Nucleus accumbens (tissue), 56 donors: ENCODE data around the gene GFPT1.

Source experiments
- DNase-seq, 56 donors: peaks; one replicate each; lab custom pipeline; 2025; lab: John Stamatoyannopoulos, UW

GFPT1 gene

DNA sequence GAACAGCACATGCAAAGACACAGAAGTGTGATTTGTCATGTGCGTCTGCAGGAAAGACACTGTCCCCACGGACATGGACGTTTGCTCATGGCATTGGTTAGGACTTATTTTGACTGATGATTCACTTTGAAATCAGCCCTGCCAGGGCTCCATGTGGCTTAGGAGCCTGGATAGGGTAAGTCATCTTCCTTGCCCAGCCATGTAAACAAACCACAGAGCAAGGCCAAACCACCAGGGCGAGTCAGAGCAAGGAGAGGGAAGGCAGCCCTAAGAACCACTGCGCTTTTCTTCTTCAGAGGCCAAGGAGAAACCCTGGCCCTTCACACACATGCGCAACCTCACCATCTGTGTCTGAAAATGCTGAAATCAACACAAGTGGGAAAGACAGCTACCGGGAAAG lies 88.8 kb downstream of the GFPT1 start:
- no peak for DNase-seq

DNA sequence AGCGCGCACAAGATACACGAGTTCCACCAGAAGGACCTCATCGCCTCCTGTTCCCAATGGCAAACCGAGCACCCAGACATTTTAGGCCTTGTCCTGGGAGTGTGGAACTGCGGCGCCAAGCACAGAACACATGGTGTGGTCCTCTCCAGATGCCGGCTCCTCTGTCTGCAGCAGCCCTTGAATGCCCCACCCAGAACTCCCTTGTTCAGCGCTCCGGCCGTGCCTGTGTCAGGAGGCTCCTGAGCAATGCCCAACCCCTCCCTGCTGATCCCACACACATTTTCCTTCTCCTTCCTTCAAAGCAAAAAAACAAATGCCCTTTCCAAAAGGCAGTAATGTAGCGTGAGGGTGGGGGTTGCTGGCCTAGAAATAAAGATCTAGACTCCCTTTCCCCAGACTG lies 89.8 kb downstream of the GFPT1 start:
- DNase-seq, result no peak

DNA sequence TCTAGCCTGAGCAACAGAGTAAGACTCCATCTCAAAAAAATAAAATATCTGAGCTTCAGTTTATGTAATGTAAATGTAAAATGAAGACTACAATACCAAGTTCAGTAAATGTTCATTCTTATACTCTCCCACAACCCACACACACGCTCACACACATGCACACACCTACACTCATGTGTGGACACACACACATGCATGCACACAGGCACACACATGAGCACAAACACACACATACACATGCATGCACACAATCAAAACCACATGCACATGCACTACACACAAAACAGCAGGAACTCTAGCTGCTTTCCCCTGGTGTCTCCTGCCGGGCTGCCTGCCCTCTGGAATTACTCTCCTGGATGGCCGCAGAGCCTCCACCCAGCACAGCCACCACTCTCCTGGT lies 90.6 kb downstream of the GFPT1 start:
- no peak for DNase-seq

- DNase-seq, result no peak
Measured at GRCh38 chr2:69292256-69292655, 94.8 kb downstream of the GFPT1 start.

GRCh38 chr2:69291721-69292120 lies 95.3 kb downstream of the GFPT1 start:
- DNase-seq, result no peak

GRCh38 chr2:69291004-69291650 lies 95.9 kb downstream of the GFPT1 start:
- no peak for DNase-seq

DNA sequence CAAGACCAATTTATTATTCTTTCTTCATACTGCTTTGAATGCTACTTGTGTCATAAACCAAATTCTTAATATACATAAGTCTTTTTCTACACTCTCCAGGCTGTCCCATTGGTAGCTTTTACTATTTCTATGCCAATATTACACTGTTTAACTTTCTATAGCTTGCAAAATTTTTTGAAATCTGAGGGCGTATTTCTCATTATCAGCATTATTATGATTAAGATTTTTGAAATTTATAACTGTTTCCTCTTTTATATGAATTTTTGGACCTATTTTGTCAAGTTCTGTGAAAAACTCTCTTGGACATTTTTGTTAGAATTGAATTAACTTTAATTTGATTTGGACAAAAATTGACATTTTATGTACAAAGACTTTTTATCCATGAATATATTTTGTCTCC lies 98.6 kb downstream of the GFPT1 start:
- no peak for DNase-seq

GRCh38 chr2:69287544-69287943 lies 99.5 kb downstream of the GFPT1 start:
- no peak for DNase-seq

DNA sequence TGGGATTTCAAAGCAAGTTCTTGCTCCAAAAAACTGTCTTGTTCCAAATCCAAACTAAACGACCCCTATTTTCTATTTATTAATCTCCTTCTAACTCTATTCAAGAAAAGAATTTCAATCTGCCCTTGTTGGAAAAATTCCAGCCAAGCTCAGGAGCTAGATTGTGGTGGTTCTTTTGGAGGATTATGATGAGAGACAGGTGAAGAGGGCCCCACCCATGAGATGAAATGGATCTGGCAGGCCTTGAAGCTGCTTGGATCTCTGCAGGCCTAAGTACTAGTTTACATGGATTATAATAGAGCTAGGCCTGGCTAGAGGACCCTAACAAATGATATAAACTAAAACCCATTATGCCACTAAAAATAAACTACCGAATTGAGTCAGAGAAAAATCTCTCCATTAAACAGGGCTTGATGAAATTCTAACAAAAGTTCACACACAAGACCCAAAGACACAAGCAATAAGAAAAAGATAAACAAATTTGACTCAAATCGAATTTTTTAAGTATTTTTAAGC lies 101.6 kb downstream of the GFPT1 start:
- DNase-seq, result no peak

- no peak for DNase-seq
Measured at GRCh38 chr2:69280796-69281412, 106.1 kb downstream of the GFPT1 start.

- no peak for DNase-seq
Measured at GRCh38 chr2:69279931-69280681, 106.9 kb downstream of the GFPT1 start.

GRCh38 chr2:69279211-69279610 lies 107.8 kb downstream of the GFPT1 start:
- DNase-seq, result no peak

DNA sequence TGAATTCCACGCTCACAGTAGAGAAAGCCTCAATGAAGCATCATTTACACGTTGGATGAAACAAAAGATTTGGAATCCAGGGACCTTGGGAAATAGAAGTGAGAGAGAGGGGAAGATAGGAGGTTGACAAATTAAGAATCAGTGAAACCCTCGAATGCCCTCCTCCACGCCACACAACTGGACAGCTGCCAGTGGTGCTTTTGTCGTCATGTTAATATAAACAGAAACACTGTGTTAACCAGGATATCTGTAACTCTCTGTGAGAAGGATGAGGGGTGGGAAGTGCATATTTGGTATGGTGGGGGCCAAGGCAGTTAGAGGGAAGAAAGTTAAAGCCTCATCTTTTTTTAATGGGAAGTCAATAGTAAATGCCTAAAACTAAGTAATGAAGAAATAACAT lies 108.7 kb downstream of the GFPT1 start:
- DNase-seq, result no peak

DNA sequence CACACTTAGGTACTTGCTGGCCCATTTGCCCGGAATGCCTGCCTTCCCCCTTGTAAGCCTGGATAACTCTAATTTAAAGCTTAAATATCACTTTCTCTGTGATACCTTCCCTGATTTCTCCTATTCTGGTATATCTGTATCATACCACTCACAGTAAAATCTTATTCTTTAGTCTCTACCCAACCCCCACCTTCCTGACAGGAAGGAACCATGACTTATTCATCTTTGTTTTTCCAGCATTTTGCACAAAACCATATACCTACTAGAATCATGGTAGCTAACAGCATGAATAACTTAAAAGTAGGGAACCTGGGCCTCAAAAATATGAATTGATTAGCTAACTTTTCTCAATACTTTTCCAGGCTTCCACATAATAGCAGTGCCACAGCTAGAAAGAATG lies 111.5 kb downstream of the GFPT1 start:
- DNase-seq, result no peak

GRCh38 chr2:69272803-69273471 lies 114.1 kb downstream of the GFPT1 start:
- DNase-seq, result peak in 2 of 56 donors; percentile 6 to 12

DNA sequence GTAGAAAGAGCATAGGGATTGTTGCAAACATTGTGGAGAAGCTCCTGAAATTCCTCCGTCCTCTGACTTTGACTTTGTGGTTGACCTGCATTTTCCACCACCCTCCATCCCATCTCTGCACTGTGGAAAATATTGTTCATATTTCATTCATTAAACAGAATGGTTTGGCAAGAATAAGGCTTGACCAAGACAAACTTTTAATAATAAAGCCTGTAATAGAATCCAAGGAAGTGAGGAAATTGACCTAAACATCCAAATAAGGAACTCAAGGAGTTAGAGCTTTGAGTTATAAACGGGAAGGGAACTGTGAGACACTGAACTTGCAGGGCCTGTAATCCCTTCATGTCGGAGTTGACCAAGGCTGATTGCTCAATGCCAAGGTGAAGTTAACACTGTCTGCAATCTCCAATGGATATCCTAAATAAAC lies 115.2 kb downstream of the GFPT1 start:
- DNase-seq, result no peak
